ENCODE data around the gene DPP6.

DPP6 gene

DNA sequence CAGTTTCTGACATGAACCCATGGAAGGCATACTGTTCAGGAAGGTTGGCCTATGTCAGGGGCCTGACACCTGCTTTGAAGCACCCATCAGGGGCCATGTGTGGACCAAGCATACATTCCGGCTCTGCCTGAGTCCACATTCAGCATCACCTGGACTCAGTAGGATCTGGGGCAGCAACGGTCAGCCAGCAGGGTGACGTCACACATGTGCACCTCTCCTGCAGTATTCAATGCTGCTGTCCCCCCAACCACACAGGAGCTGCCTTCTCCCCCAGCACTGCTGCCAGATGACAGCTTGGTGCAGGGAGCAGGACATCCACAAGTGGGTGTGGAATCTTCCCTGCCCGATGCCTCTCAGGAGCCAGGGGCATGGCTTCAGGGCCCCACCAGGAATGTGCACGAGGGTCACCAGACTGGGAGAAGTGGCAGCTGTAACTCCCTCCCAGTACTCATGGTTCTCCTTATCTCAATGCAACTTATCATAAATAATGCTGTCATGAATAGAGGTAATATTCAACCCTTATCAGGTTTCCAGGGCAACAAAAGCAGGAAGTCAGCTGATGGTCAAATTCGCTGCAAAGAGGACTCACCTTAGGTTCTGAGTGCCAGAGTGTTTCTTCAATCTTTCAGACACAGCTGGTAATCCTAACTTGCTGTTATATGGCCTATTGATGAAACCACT is 657.8 kb downstream of the DPP6 start:
- no peak for DNase-seq (ENCODE audit: low read depth)

- DNase-seq (ENCODE audit: low read depth) = no peak
Measured at GRCh38 chr7:154720016-154720415, 667.8 kb downstream of the DPP6 start.

GRCh38 chr7:154721086-154721485 is 668.9 kb downstream of the DPP6 start:
- DNase-seq (ENCODE audit: low read depth) = no peak

DNA sequence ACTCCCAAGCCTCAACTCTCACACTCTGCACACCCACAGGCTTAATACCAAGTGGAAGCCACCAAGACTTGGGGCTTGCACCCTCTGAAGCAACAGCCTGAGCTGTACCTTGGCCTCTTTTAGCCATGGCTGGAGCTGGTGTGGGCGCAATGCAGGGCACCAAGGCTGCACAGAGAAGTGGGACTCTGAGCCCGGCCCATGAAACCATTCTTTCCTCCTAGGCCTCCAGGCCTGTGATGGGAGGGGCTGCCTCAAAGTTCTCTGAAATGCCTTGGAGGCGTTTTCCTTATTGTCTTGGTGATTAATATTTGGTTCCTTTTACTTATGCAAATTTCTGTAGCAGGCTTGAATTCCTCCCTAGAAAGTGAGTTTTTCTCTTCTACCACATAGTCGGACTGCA is 674.2 kb downstream of the DPP6 start:
- DNase-seq (ENCODE audit: low read depth) = no peak

- no peak for DNase-seq (ENCODE audit: low read depth)
Measured at GRCh38 chr7:154729056-154729455, 676.9 kb downstream of the DPP6 start.

DNA sequence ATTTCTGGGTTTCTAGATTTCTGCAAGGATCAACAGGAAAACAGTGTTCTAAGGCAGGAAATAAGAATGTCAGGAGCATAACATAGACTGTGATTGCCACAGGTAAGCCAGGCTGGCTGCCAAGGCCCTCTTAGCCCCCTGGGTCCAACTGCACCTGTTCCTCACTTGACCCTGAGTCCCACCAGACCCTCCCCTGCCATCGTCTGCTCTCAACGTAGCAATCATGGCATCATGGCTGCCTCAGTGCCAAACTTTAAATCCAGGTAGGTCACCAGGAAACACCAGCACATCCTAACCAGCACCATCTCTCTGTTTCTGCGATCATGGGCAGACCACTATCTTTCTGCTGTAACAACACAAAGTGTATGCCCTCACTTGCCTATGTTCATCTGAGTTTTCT is 683.6 kb downstream of the DPP6 start:
- DNase-seq (ENCODE audit: low read depth) = no peak

DNA sequence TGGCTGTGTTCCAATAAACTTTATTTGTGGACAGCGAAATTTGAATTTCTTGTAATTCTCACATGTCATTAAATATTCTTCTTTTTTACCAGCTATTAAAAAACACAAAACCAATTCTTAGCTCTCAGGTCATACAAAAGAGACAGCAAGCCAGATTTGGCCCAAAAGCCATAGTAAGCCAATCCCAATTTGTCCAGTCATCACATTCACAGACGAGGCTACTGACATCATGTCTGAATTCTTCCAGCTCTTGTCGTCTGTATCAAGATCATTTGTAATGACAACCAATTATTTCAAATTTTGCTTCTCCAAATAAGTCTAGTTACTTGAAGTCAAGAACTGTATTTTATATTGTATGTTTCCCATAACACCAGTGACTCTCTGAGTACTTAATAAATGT is 684.2 kb downstream of the DPP6 start:
- no peak for DNase-seq (ENCODE audit: low read depth)

DNA sequence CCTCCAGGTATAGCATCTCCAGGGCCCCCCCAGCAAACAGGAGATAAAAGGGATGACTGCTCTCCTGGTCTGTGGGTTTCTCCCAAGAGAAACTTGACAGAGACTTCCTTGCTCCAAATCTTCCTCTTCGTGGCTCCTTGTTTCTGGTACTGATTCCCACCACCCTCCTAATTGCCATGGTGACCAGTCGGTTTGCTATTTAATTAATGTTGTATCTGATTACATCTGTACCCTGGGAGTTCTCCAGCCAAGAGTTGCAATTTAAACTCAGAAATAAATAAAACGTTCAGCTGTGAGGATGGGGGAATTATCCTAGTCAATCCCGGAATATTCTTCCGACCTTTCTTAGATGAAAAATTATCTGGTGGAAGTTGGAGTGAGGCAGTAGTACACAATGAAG is 686.0 kb downstream of the DPP6 start:
- no peak for DNase-seq (ENCODE audit: low read depth)

- DNase-seq (ENCODE audit: low read depth) = no peak
Measured at GRCh38 chr7:154741131-154741530, 688.9 kb downstream of the DPP6 start.

DNA sequence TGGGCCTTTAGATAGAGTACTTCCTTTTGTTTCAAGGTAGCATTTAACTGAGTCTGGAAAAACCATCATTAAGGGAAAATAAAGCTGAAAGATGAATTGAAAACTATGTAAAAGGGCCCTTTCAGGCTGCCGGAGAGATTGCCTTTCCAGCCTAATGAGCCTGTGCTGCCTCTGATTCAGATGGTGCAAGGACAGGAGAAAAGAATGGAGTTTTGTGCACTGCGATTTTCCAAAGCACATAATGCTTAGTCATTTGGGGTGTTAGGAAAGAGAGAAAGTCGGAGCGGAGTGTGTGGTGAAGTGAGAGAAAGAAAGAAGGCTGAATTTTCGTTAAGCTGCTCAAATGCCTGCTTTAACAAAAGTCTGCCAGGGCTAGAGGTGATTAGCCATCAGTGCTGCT is 691.0 kb downstream of the DPP6 start:
- DNase-seq (ENCODE audit: low read depth) = no peak

DNA sequence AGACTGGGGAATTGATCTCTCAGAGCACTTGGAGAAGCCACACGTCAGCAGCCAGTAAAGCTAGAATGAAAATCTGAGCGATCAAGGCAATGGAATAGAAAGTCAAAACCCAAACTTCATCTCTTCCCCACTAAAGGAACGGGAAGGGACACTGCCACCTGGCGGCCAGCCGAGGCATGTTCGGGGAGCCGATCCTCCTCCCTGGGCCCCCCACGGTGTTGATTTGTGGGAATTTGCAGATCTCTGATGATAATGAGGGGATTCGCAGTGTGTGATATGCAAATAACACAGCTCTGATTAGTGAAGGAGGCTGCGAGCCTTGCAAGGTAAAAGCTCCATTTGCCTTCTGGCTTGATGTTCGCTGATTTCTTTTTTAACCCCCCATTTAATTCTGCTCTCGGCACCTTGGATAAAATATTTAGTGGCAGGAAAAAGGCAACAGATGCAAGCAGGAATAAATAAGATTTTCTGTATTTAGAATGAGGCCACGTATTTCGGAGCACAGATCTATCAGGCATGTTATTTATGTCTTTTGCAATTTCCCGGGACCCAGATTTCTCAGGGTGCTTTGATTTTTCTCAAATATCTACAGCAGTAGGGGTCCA is 692.2 kb downstream of the DPP6 start:
- DNase-seq (ENCODE audit: low read depth) = no peak

GRCh38 chr7:154744861-154745258 is 692.7 kb downstream of the DPP6 start:
- DNase-seq (ENCODE audit: low read depth) = no peak

DNA sequence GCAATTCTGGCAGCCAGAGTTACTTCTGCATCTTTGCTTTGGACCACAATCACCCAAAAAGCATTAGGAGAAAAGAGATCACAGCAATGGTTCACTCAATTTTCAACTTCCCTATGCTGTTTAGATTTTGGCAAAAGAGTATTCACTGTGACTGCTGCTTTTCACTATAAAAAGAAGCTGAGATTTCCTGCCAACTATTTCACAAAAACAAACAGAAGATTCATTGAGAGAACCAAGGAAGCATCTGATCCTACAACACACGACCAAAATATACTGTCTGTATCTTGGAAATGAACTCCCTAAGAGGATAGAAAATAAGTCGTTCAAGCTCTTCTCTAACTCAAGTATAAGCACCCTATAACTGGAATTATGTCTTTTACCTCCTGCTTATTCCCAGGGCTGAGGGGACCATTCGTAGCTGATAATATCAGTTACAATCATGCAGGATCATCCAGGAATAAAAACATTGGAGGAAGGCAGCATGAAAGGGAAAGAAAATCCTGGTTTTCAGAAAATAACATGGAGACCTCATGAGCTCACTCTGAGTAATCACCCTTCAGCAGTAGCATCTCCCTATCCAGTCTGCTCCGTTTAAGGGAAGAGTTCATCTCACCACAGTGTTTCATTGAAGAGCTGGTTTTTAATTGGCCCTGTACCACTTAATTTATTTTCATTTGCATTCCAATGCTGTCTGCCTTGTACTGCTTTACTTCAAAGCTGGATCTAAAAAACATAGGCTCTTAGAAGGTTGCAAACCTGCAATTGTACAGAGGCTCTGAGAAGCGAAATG is 694.6 kb downstream of the DPP6 start:
- no peak for DNase-seq (ENCODE audit: low read depth)

- DNase-seq (ENCODE audit: low read depth) = no peak
Measured at GRCh38 chr7:154748089-154748786, 696.0 kb downstream of the DPP6 start.

DNA sequence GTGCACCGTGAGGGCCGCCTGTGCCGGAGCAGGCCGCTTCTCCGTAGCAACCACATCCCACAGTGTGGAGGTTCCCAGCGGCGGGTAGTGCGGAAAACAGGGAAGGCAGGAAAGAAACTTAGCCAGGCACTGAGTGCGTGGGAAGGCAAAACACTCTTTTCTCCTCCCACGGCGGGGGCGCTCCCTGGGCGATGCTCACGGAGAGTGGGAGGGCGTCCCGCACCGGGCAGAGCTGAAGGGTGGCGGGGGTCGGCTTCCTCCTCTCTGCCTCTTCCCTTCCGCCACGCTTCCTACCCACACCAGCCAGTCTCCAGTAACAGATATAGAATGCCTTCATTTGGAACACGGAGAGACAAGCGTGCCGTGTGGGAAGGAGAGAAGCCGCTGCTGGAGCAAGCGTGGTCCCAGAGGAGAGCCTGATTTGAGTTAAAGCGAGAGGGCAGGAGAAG is 698.2 kb downstream of the DPP6 start:
- no peak for DNase-seq (ENCODE audit: low read depth)

GRCh38 chr7:154753226-154753625 is 701.0 kb downstream of the DPP6 start:
- DNase-seq (ENCODE audit: low read depth) = no peak

- DNase-seq (ENCODE audit: low read depth) = no peak
Measured at GRCh38 chr7:154757756-154758155, 705.6 kb downstream of the DPP6 start.

DNA sequence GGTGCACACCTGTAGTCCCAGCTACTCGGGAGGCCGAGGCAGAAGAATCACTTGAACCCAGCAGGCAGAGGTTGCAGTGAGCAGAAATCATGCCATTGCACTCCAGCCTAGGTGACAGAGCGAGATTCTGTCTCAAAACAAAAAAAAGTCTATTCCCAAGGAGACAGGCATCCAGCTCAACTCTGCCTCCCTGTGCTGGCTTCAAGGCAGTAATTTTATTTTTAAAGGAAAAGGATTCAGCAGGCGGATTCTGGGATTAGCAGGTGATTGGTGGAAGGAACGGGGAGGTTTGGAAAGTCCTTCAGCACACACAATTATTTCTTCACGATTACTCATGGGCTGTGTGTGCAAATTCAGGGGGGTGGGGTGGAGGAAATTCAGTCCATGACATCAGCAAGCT is 707.8 kb downstream of the DPP6 start:
- no peak for DNase-seq (ENCODE audit: low read depth)

GRCh38 chr7:154765118-154765517 is 712.9 kb downstream of the DPP6 start:
- no peak for DNase-seq (ENCODE audit: low read depth)

DNA sequence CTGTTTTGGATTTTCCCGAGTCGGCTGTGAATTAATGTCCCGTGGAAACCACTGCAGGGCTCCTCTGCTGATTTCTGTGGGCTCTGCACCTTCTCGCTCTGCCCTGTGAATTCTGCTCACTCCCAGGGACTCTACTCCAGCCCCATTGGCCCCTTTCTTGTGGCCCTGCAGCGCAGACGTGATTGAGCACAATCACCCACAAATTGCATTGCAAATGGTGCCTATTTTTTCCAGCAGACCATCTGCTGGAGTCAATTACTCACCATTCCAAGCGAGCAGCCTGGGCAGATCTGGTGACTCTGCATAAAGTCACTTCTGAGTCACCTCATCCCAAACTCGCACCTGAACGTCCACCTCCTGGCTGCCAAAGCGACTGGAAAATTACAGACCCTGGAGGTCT is 714.9 kb downstream of the DPP6 start:
- DNase-seq (ENCODE audit: low read depth) = no peak

DNA sequence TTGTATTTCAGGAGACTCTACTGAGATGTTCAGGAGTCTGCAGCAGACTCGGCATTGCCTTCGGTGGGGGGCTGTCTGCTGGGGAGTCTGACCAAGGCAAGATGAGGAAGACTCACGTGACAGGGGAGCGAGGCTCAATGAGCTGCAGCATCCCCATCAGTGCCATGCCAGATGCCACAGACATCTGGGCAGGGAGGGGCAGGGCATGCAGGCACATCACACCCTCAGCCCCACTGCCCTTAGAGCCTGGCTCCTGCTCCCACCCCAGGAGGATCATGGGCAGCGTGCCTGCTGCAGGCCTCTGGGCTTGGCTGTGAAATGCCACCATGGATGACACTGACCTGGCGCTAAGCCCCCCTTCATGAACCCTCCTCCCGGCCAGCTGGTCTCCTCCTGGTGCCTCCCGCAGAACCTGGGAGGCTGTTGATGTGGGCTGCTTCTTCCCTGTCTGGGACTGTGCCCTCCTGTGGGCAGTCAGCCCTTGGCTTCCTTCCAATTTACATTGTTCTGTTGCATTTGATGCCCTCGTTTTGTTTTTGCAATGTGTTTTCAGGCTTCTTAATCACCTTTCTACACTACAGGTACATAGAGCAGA is 715.7 kb downstream of the DPP6 start:
- no peak for DNase-seq (ENCODE audit: low read depth)

DNA sequence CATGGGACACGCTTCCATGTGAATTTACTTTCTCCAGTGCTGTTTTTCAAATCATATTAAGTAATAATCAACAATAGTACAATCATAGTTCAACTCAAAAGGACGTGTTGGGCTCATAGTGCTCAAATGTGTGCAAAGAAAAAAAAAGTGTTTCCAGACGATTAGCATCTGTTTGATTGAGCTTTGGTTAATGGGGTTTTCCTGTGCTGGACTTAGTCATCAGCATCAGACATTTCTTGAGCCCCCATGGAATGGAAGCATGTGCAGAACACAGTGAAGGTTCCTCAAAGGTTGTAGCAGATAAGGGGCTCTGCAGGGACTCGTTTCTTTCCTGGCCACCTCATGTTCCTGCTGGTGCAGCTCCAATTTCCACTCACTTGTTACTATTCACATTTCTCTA is 716.8 kb downstream of the DPP6 start:
- DNase-seq (ENCODE audit: low read depth) = no peak

All from activated gamma-delta T cell treated with anti-CD3 and anti-CD28 coated beads, Interleukin-2, amount 50 U/mL, for 16 hours (primary cell).